HCT116 (cell line): Measurements from ENCODE around the gene SPRYD7.

Experiments
- ATF3 ChIP-seq: IDR thresholded peaks from 2 replicates; pipeline ENCODE4 v1.6.1; 2012
- CEBPB ChIP-seq: IDR thresholded peaks from 2 replicates; pipeline ENCODE4 v1.6.1; 2012; ENCODE audit warnings: low read depth
- CTCF ChIP-seq, 3 experiments: fragments of 200-600 bp in 1 of 3; sonication (generic) in 1 of 3; IDR thresholded peaks in 2 of 3; conservative IDR thresholded peaks in 1 of 3; 2 replicates each; pipeline ENCODE4 v1.5.1; 2012 to 2017; ENCODE audit warnings: low read depth in 2 of 3, low read length in 2 of 3, antibody characterized with exemption in 1 of 3, borderline replicate concordance in 1 of 3, control low read depth in 1 of 3, mild to moderate bottlenecking in 1 of 3, mixed read lengths in 1 of 3, mixed run types in 1 of 3, moderate library complexity in 1 of 3; ENCODE audit not compliant: insufficient read depth in 1 of 3
- EZH2 ChIP-seq: fragments of 200-600 bp; sonication (generic); IDR thresholded peaks from 2 replicates; pipeline ENCODE4 v1.6.1; 2017; ENCODE audit warnings: antibody characterized with exemption, mixed run types
- EZH2phosphoT487 ChIP-seq: fragments of 200-600 bp; IDR thresholded peaks from 2 replicates; pipeline ENCODE4 v1.6.1; 2018; ENCODE audit warnings: antibody characterized with exemption, borderline replicate concordance
- JUND ChIP-seq: IDR thresholded peaks from 2 replicates; pipeline ENCODE4 v1.6.1; 2012
- POLR2A ChIP-seq: IDR thresholded peaks from 2 replicates; pipeline ENCODE4 v1.7.0; 2011; ENCODE audit warnings: borderline replicate concordance; ENCODE audit not compliant: insufficient read depth, insufficient read length; ENCODE audit errors: extremely low read depth
- POLR2AphosphoS5 ChIP-seq: IDR thresholded peaks from 2 replicates; pipeline ENCODE4 v1.6.1; 2011; ENCODE audit warnings: mild to moderate bottlenecking, low read depth, low read length, moderate library complexity
- RAD21 ChIP-seq: IDR thresholded peaks from 2 replicates; pipeline ENCODE4 v1.6.1; 2012; ENCODE audit warnings: low read depth, mild to moderate bottlenecking
- SIN3A ChIP-seq: IDR thresholded peaks from 2 replicates; pipeline ENCODE4 v1.6.1; 2012; ENCODE audit warnings: low read depth
- SP1 ChIP-seq: IDR thresholded peaks from 2 replicates; pipeline ENCODE4 v1.6.1; 2012; ENCODE audit warnings: low read depth
- ZFX ChIP-seq: fragments of 450-650 bp; IDR thresholded peaks from 2 replicates; pipeline ENCODE4 v1.6.1; 2017
- ZNF274 ChIP-seq: fragments of 200-500 bp; sonication (Bioruptor generic); IDR thresholded peaks from 2 replicates; pipeline ENCODE4 v1.6.1; 2014; ENCODE audit warnings: mild to moderate bottlenecking, low read depth, low read length, inconsistent platforms

- TF ChIP-seq RAD21 (no peak), ZFX (no peak), POLR2A (no peak), ZNF274 (no peak), POLR2AphosphoS5 (no peak), JUND (no peak), EZH2 (no peak), CTCF (IDR thresholded peaks at IDR 0.05 in 2 of 3, conservative IDR thresholded peaks at IDR 0.05 in 1 of 3; ENCODE audit: borderline replicate concordance in 1 of 3, insufficient read depth in 1 of 3, low read depth in 2 of 3, low read length in 2 of 3) (no peak), EZH2phosphoT487 (no peak), CEBPB (no peak), SP1 (no peak), SIN3A (no peak), ATF3 (no peak)
Observed at GRCh38 chr13:49977992-49978391, 41.9 kb upstream of the SPRYD7 start.
